ENCODE measurements around the gene PTMS. TPM values are rescaled to one million over a fixed set of nuclear protein-coding genes. Genes with fewer than 3 reads are reported as not detected.

Gene PTMS
- total RNA-seq, 4 donors from 2014 or later, result 105 to 853 (median 140) TPM

DNA sequence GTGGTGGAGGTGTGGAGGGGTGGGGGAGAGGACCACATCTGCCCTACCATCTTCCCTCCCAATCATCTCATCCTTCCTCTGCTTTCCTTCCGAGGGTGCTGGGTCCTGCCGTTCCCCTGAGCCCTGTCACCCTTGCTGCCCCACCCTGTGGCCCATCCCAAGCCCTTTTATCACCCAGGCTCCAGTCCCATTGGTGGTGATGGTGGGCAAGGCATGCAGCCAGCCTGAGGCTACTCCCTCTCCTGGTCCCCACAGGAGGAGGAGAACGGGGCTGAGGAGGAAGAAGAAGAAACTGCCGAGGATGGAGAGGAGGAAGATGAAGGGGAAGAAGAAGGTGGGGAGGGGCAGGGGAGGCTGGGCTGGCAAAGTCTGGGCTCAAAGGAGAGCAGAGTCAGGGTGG, 3.5 kb downstream of the PTMS start:
- Histone ChIP-seq H3K27me3 (no peaks in the 10 kb centered on the region), H3K27ac (peak overlapping the region; percentile 74 to 98), H3K9me3 (no peaks in the 10 kb centered on the region), H3K4me3 (no peak overlapping the region), H3K36me3 (no peaks in the 10 kb centered on the region), H3K4me1 (peaks cover 0 to 4% of the 10 kb centered on the region in 2 donors)
- intact Hi-C loops (cut with DNase I; ENCODE audit: low total_unique reads), result no loop called here
- TF ChIP-seq POLR2A (IDR thresholded peaks at IDR 0.05), result no peak
- TF ChIP-seq CTCF (IDR thresholded peaks at IDR 0.05), result no peak
- DNase-seq, result no peak

DNA sequence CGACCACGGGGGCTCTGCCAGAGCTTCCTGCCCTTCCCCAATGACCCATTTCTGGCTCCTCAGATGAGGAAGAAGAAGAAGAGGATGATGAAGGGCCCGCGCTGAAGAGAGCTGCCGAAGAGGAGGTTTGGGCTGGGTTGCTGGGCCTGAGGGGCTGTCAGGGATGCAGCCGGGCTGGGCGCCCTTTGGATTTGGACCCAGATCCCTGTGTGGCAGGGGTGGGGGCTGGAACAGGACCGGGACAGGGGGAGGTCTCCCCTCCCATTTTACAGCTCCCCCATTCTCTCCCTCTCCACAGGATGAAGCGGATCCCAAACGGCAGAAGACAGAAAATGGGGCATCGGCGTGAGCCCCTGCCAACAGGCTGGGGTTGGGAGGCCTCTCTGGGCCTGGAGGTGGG, 3.9 kb downstream of the PTMS start:
- TF ChIP-seq CTCF (IDR thresholded peaks at IDR 0.05) (no peak), POLR2A (IDR thresholded peaks at IDR 0.05) (no peak)
- DNase-seq, result no peak
- intact Hi-C loops (cut with DNase I; ENCODE audit: low total_unique reads), result no loop called here
- Histone ChIP-seq H3K9me3 (no peaks in the 10 kb centered on the region), H3K4me1 (peaks cover 0 to 4% of the 10 kb centered on the region in 2 donors), H3K27me3 (no peaks in the 10 kb centered on the region), H3K27ac (peak overlapping the region; percentile 74 to 98), H3K36me3 (no peaks in the 10 kb centered on the region), H3K4me3 (no peak overlapping the region)

GRCh38 chr12:6770600-6770999, 4.4 kb downstream of the PTMS start:
- no peaks in the 10 kb centered on the region for H3K27me3 ChIP-seq
- no peak for TF ChIP-seq POLR2A (IDR thresholded peaks at IDR 0.05)
- no peak for TF ChIP-seq CTCF (IDR thresholded peaks at IDR 0.05)
- intact Hi-C loops (cut with DNase I; ENCODE audit: low total_unique reads), result no loop called here
- H3K4me3 ChIP-seq, result no peak overlapping the region
- H3K27ac ChIP-seq, result peak overlapping the region; percentile 74 to 98
- peaks cover 0 to 4% of the 10 kb centered on the region in 2 donors for H3K4me1 ChIP-seq
- H3K9me3 ChIP-seq, result no peaks in the 10 kb centered on the region
- H3K36me3 ChIP-seq, result no peaks in the 10 kb centered on the region
- no peak for DNase-seq

GRCh38 chr12:6771091-6771495, 4.9 kb downstream of the PTMS start:
- peak overlapping the region; percentile 74 to 98 for H3K27ac ChIP-seq
- intact Hi-C loops (cut with DNase I; ENCODE audit: low total_unique reads), result no loop called here
- H3K9me3 ChIP-seq, result no peaks in the 10 kb centered on the region
- no peaks in the 10 kb centered on the region for H3K36me3 ChIP-seq
- H3K4me1 ChIP-seq, result peaks cover 0 to 4% of the 10 kb centered on the region in 2 donors
- no peak overlapping the region for H3K4me3 ChIP-seq
- TF ChIP-seq CTCF (IDR thresholded peaks at IDR 0.05), result no peak
- peak in 1 of 2 donors; percentile 34 for TF ChIP-seq POLR2A (IDR thresholded peaks at IDR 0.05)
- peak in 1 of 2 donors; percentile 64 for DNase-seq
- H3K27me3 ChIP-seq, result no peaks in the 10 kb centered on the region

DNA sequence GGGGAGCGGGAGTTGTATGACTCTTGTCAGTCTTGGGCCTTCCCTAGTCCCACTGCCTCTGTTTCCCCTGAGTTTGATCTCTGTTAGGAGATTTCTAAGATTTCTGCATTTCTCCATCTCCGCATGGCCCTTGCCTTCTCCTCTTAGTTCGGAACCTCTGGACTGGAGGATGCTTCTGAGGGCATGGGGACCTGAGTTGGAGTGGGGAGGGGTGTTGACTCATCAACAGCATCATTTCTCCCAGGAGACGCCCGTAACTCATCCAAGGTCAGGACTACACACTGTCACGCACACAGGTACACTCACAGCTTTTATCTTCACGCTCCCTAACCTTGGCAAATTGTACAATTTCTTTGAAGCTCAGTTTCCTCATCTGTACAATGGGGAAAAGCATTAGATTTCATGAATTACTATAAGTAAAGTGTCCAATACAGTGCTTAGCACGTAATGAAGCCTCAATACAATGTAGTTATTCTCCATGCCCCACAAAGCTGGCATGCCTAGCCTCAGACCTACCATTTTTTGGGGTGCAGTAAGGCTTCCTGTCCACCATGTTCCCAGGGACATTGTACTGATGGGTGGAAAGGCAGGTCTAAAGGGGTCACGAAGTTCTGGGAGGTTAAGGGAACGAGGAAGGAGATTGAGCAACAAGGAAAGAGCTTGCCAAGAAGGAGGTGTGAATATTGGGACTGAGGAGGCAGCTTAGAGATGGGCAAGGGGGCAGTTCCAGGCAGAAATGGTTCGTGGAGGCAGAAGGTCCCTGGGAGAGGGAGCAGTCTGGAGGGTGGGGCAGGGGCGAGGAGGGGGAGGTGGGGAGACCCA, 5.6 kb downstream of the PTMS start:
- Histone ChIP-seq H3K4me3 (peak overlapping the region in 1 of 2 donors; percentile 41), H3K9me3 (no peaks in the 10 kb centered on the region), H3K27ac (peak overlapping the region; percentile 74 to 98), H3K27me3 (no peaks in the 10 kb centered on the region), H3K4me1 (peaks cover 0 to 4% of the 10 kb centered on the region in 2 donors), H3K36me3 (no peaks in the 10 kb centered on the region)
- DNase-seq, result peak in 1 of 2 donors; percentile 61
- intact Hi-C loops (cut with DNase I; ENCODE audit: low total_unique reads), result no loop called here
- TF ChIP-seq CTCF (IDR thresholded peaks at IDR 0.05) (no peak), POLR2A (IDR thresholded peaks at IDR 0.05) (no peak)
